PC-9 (cell line): ENCODE data around the gene TBC1D13. TPM values are rescaled to one million over a fixed set of nuclear protein-coding genes. Genes with fewer than 3 reads are reported as not detected.

Source experiments
- BruUV-seq: library from RNA; stranded (reverse); fragments of 400-500 nt; replicated peaks from 2 replicates; lab custom pipeline; 2021; lab: Mats Ljungman, UMichigan
- CTCF ChIA-PET: fragments of 300-600 bp; sonication (Branson Sonifier 250); formaldehyde crosslinking; loops from one replicate; lab custom pipeline; 2022; ENCODE audit warnings: antibody characterized with exemption; lab: Charles Lee
- POLR2A ChIA-PET: fragments of 300-600 bp; sonication (Branson Sonifier 250); formaldehyde crosslinking; loops from one replicate; lab custom pipeline; 2022; ENCODE audit warnings: antibody characterized with exemption; ENCODE audit not compliant: unreplicated experiment; lab: Charles Lee
- DNase-seq, 2 experiments: peaks; one replicate each; pipeline versions ENCODE4 v3.0.0 to v3.0.0-alpha.2; 2015 to 2022; ENCODE audit warnings: mixed read lengths in 1 of 2
- H2AFZ ChIP-seq: fragments of 200-600 bp; sonication (generic); 2 replicates; pipeline ENCODE4 v1.8.1; 2017; ENCODE audit warnings: antibody characterized with exemption
- H3F3A ChIP-seq: fragments of 200-600 bp; sonication (generic); 2 replicates; pipeline ENCODE4 v1.8.1; 2017; ENCODE audit warnings: antibody characterized with exemption, mild to moderate bottlenecking, low read depth; ENCODE audit not compliant: insufficient read depth
- H3K27ac ChIP-seq: fragments of 200-600 bp; sonication (generic); 2 replicates; pipeline ENCODE4 v1.6.1; 2016; ENCODE audit warnings: mixed run types
- H3K27me3 ChIP-seq: fragments of 200-600 bp; sonication (generic); 2 replicates; pipeline ENCODE4 v1.6.1; 2016; ENCODE audit warnings: low read depth, mixed run types; ENCODE audit not compliant: insufficient read depth
- H3K36me3 ChIP-seq: fragments of 200-600 bp; sonication (generic); 2 replicates; pipeline ENCODE4 v1.6.1; 2016; ENCODE audit warnings: low read depth, mixed run types
- H3K4me1 ChIP-seq: fragments of 200-600 bp; sonication (generic); replicated peaks from 2 replicates; pipeline ENCODE4 v1.6.1; 2016; ENCODE audit warnings: mixed run types; ENCODE audit not compliant: insufficient read depth
- H3K4me2 ChIP-seq: fragments of 200-600 bp; sonication (generic); 2 replicates; pipeline ENCODE4 v1.6.1; 2017; ENCODE audit warnings: mixed run types
- H3K4me3 ChIP-seq: fragments of 200-600 bp; sonication (generic); 2 replicates; pipeline ENCODE4 v1.6.1; 2016; ENCODE audit warnings: mixed run types
- H3K79me2 ChIP-seq: fragments of 200-600 bp; sonication (generic); 2 replicates; pipeline ENCODE4 v1.6.1; 2017; ENCODE audit warnings: low read depth, mixed run types
- H3K9me2 ChIP-seq: fragments of 200-600 bp; sonication (generic); 2 replicates; pipeline ENCODE4 v1.8.1; 2017; ENCODE audit warnings: mild to moderate bottlenecking; ENCODE audit not compliant: insufficient read depth
- H3K9me3 ChIP-seq: fragments of 200-600 bp; sonication (generic); 2 replicates; pipeline ENCODE4 v1.8.1; 2016; ENCODE audit warnings: low read depth; ENCODE audit not compliant: insufficient read depth
- H4K20me1 ChIP-seq: fragments of 200-600 bp; sonication (generic); 2 replicates; pipeline ENCODE4 v1.8.1; 2017; ENCODE audit not compliant: insufficient read depth
- CTCF ChIP-seq: fragments of 200-600 bp; sonication (generic); conservative IDR thresholded peaks from 2 replicates; pipeline ENCODE4 v1.6.1; 2017; ENCODE audit warnings: mixed run types, antibody characterized with exemption, mild to moderate bottlenecking, moderate library complexity
- EZH2 ChIP-seq: fragments of 200-600 bp; sonication (generic); IDR thresholded peaks from 2 replicates; pipeline ENCODE4 v1.8.0; 2017; ENCODE audit warnings: antibody characterized with exemption, low read depth
- intact Hi-C: fragments of 100-400 bp; cut with micrococcal nuclease; formaldehyde crosslinking; loops from one replicate; pipeline ENCODE4 v1.10.0; 2022; ENCODE audit not compliant: unreplicated experiment
- total RNA-seq: library from RNA; stranded (reverse); gene quantifications from 2 replicates; pipeline ENCODE4 v1.2.3, GENCODE V29; 2021

The TBC1D13 gene
- total RNA-seq, 1 experiment from 2014 or later: 41.9 TPM

GRCh38 chr9:128833696-128834095 is 46.6 kb downstream of the TBC1D13 start:
- POLR2A ChIA-PET: no interaction called here
- Histone ChIP-seq H3K4me2 (no peak overlapping the region), H3K27ac (no peak overlapping the region), H3K9me2 (no peaks in the 10 kb centered on the region), H3K4me1 (peaks cover 2% of the 10 kb centered on the region), H3K36me3 (no peaks in the 10 kb centered on the region), H3K79me2 (peaks cover 6% of the 10 kb centered on the region), H3K9me3 (no peaks in the 10 kb centered on the region), H4K20me1 (no peaks in the 10 kb centered on the region), H3F3A (peaks cover 11% of the 10 kb centered on the region; the same call in 1 of the 2 replicates), H3K4me3 (no peak overlapping the region), H2AFZ (no peak overlapping the region), H3K27me3 (no peaks in the 10 kb centered on the region)
- DNase-seq: no peak
- CTCF ChIA-PET: no interaction called here
- TF ChIP-seq EZH2 (no peak), CTCF (no peak)
- intact Hi-C loops: no loop called here
- no TSS peak for BruUV-seq

- no peak overlapping the region for H3K4me2 ChIP-seq
- no peaks in the 10 kb centered on the region for H3K4me1 ChIP-seq
- TF ChIP-seq EZH2 (no peak), CTCF (no peak)
- intact Hi-C loops: no loop called here
- no TSS peak for BruUV-seq
- H3K4me3 ChIP-seq: no peak overlapping the region
- no peaks in the 10 kb centered on the region for H3K27me3 ChIP-seq
- POLR2A ChIA-PET: no interaction called here
- no peak overlapping the region for H3K27ac ChIP-seq
- CTCF ChIA-PET: no interaction called here
- H3K9me2 ChIP-seq: no peaks in the 10 kb centered on the region
- H4K20me1 ChIP-seq: no peaks in the 10 kb centered on the region
- H2AFZ ChIP-seq: no peak overlapping the region
- H3K9me3 ChIP-seq: no peaks in the 10 kb centered on the region
- no peaks in the 10 kb centered on the region for H3K79me2 ChIP-seq
- no peak for DNase-seq
- no peaks in the 10 kb centered on the region for H3K36me3 ChIP-seq
- peaks cover 6% of the 10 kb centered on the region; the same call in 1 of the 2 replicates for H3F3A ChIP-seq
Observed at GRCh38 chr9:128835246-128836210, 48.5 kb downstream of the TBC1D13 start.

GRCh38 chr9:128836509-128837145 is 49.6 kb downstream of the TBC1D13 start:
- TF ChIP-seq EZH2 (no peak), CTCF (no peak)

More at GRCh38 chr9:128836509-128837145, 49.6 kb downstream of the TBC1D13 start:
- Histone ChIP-seq H3K27ac (no peak overlapping the region), H3K9me3 (no peaks in the 10 kb centered on the region), H3K9me2 (no peaks in the 10 kb centered on the region), H2AFZ (no peak overlapping the region), H3K4me1 (no peaks in the 10 kb centered on the region), H3K4me3 (no peak overlapping the region), H3F3A (0 out of 2 replicates have a peak, but pooled peaks cover 5% of the 10 kb centered on the region), H3K79me2 (no peaks in the 10 kb centered on the region), H3K36me3 (no peaks in the 10 kb centered on the region), H3K4me2 (no peak overlapping the region), H4K20me1 (no peaks in the 10 kb centered on the region), H3K27me3 (no peaks in the 10 kb centered on the region)
- intact Hi-C loops: no loop called here
- ChIA-PET POLR2A (no interaction called here), CTCF (no interaction called here)
- DNase-seq: no peak
- no TSS peak for BruUV-seq
